ENCODE data around the gene NFAM1.

Gene NFAM1

GRCh38 chr22:42432020-42432596 is at the start of gene NFAM1:
NFAM1 (minus strand) TSS chr22:42432403; CDS start chr22:42432357, 46 bp downstream.
- Mint-ChIP-seq H3K36me3 (no peaks in the 10 kb centered on the region), H3K27ac (no peak within 1 kb of the TSS), H3K4me1 (peaks cover 6 to 21% of the 10 kb centered on the region in 2 donors), H3K9me3 (no peaks in the 10 kb centered on the region), H3K27me3 (peaks cover 68 to 92% of the 10 kb centered on the region in 2 donors), H3K4me3 (peak within 1 kb of the TSS; percentile 45 to 69)
- DNase-seq (peak; percentile 10), ATAC-seq (replicated peaks) (peak; percentile 72 to 77)

DNA sequence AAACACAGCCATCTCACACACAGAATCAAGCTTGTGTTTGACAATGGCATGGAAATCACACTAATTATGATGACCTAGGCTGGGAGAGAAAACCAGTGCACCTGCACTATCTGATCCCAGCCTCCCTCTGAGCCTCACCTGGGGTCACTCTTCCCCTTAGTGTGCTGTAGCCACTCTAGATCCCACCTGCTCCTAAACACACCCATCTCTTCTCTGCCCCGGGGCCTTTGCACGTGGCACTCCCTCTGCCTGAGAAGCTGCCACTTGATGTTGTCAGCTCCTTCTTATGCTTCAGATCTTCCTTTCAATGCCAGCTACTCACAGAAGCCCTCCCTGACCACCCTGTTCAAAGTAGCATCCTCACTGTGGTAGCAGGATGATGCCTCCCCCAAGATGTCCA is 42.9 kb upstream of the NFAM1 start:
- Mint-ChIP-seq H3K9me3 (no peaks in the 10 kb centered on the region), H3K4me3 (no peak overlapping the region), H3K36me3 (no peaks in the 10 kb centered on the region), H3K27ac (no peak overlapping the region), H3K4me1 (peaks cover 7% of the 10 kb centered on the region in 2 donors), H3K27me3 (peaks cover 14 to 25% of the 10 kb centered on the region in 2 donors)
- no peak for DNase-seq
- no peak for ATAC-seq (replicated peaks)

DNA sequence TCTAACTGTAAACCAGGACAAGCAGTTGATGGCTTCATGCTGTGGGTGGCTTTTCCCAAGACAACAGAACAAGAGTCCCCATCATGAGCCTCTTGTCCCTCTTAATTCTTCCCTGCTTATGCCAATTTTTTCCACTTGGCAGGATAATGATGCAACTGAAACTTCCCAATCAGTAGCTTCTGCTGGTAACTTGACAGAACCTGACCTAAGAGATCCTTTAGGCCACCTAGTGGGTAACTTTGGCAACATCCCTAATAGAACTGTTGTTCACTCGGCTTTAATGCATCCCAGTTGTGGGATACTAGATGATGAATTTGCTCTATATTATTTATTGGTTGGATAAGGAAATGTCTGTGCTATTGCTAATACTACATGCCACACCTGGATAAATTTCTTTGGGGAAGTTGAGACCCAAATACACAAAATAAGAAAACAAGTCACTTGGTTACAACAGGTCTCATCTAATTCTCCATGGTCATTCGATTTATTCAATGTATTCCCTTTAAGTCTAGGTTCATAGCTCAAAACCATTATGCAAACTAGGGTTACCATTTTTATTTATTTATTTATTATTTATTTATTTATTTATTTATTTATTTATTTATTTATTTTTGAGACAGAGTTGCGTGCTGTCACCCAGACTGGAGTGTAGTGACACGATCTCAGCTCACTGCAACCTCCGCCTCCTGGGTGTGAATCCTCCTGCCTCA is 41.4 kb upstream of the NFAM1 start:
- H3K4me3 Mint-ChIP-seq: no peak overlapping the region
- H3K27ac Mint-ChIP-seq: no peak overlapping the region
- no peaks in the 10 kb centered on the region for H3K9me3 Mint-ChIP-seq
- peaks cover 15 to 27% of the 10 kb centered on the region in 2 donors for H3K27me3 Mint-ChIP-seq
- DNase-seq: no peak
- no peaks in the 10 kb centered on the region for H3K36me3 Mint-ChIP-seq
- ATAC-seq (replicated peaks): peak; percentile 68 to 74
- peaks cover 2 to 5% of the 10 kb centered on the region in 2 donors for H3K4me1 Mint-ChIP-seq

- H3K9me3 Mint-ChIP-seq: no peaks in the 10 kb centered on the region
- H3K4me1 Mint-ChIP-seq: no peaks in the 10 kb centered on the region
- ATAC-seq (replicated peaks) (no peak), DNase-seq (no peak)
- H3K4me3 Mint-ChIP-seq: no peak overlapping the region
- H3K27ac Mint-ChIP-seq: no peak overlapping the region
- peaks cover 19 to 32% of the 10 kb centered on the region in 2 donors for H3K27me3 Mint-ChIP-seq
- H3K36me3 Mint-ChIP-seq: no peaks in the 10 kb centered on the region
Observed at GRCh38 chr22:42472671-42473070, 40.5 kb upstream of the NFAM1 start.

DNA sequence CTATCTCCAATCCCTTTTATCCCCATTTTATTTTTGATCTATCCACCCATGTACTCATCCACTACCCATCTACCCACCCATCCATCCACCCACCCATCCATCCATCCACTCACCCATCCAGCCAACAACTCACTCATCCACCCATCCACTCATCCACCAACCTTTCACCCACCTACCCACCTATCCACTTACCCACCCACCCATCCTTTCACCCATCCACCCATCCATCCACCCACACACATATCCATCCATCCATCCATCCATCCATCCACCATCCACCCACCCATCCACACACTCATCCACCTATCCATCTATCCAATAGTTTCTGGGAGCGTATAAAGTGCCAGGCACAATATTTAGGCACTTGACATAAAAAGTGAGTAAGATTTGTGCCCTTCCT is 39.2 kb upstream of the NFAM1 start:
- no peaks in the 10 kb centered on the region for H3K4me1 Mint-ChIP-seq
- no peak for ATAC-seq (replicated peaks)
- no peak for DNase-seq
- no peaks in the 10 kb centered on the region for H3K36me3 Mint-ChIP-seq
- no peak overlapping the region for H3K4me3 Mint-ChIP-seq
- H3K9me3 Mint-ChIP-seq: no peaks in the 10 kb centered on the region
- H3K27ac Mint-ChIP-seq: peak overlapping the region; percentile 59
- H3K27me3 Mint-ChIP-seq: peaks cover 19 to 32% of the 10 kb centered on the region in 2 donors

DNA sequence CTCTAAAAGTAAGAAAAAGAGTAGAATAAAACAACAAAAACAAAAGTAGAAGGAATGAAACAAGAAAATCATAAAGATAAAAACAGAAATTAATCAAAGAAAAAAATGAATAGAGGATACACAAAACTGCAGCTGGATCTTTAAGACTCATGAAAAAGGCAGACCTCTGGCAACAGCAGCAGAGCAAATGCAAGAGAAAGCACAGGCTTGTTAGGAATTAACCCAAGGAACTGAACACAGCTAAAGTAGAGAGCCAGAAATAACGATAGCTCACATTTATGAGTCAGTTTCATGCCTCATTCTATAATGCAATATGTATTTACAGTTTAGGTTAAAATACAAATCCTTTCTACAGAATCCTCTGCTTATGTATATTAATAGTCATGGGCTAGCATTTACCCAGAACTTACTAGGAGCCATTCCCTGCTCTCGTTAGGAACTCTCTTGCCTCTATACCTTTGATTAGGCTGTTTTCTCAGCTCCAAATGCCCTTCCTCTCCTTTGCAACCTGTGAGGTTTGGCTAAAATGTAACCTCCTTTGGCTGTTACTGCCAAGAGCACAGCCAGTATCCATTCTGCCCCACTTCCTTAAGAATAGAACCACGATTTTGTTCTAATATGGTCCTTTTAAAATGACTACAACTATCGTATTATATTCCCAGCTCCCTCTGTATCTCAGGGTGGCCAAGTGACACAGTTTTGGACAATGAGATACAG is 38.3 kb upstream of the NFAM1 start:
- no peak for DNase-seq
- H3K27me3 Mint-ChIP-seq: peaks cover 19 to 32% of the 10 kb centered on the region in 2 donors
- H3K36me3 Mint-ChIP-seq: no peaks in the 10 kb centered on the region
- H3K4me3 Mint-ChIP-seq: no peak overlapping the region
- no peak overlapping the region for H3K27ac Mint-ChIP-seq
- H3K4me1 Mint-ChIP-seq: no peaks in the 10 kb centered on the region
- ATAC-seq (replicated peaks): no peak
- H3K9me3 Mint-ChIP-seq: no peaks in the 10 kb centered on the region

DNA sequence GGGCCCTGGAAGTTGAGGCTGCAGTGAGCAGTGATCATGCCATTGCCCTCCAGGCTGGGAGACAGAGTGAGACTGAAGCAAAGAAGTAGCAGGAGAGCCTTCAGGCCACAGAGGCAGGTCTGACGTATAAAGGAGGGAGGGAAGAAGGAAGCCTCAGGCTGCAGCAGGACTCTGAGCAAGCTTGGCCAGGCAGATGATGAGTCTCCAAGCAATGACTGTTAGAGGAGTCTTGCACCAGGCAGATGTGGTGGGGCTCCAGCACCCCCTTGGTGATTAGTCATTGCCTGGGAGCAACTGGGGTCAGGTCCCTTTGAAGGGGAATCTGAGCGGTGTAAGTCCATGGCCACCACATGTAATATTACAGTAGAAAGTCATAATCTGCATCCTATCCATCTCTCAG is 36.6 kb upstream of the NFAM1 start:
- Mint-ChIP-seq H3K27ac (no peak overlapping the region), H3K4me1 (no peaks in the 10 kb centered on the region), H3K4me3 (no peak overlapping the region), H3K9me3 (no peaks in the 10 kb centered on the region), H3K36me3 (no peaks in the 10 kb centered on the region), H3K27me3 (peaks cover 15 to 24% of the 10 kb centered on the region in 2 donors)
- ATAC-seq (replicated peaks) (no peak), DNase-seq (no peak)

DNA sequence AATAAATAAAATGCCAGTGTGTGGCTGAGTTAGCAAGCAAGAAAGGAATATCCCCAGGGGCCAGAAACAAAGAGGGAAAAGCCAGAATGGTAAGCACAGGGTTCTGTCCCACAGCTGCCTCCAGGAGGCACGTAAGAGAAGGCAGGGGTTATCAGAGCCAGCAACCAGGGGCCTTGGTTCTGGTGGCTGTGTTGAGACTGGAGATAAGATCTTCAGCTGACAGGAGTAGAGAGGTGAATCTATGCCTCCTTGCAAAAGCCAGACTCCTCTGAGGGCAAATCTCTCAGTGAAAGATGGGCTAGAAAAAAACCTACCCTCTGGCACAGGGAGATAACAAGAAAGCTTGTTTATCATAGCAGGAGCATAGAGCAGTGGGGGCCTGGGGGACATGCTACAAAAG is 29.8 kb upstream of the NFAM1 start:
- Mint-ChIP-seq H3K27ac (no peak overlapping the region), H3K4me3 (no peak overlapping the region), H3K27me3 (peaks cover 26 to 39% of the 10 kb centered on the region in 2 donors), H3K9me3 (no peaks in the 10 kb centered on the region), H3K36me3 (no peaks in the 10 kb centered on the region), H3K4me1 (peaks cover 3 to 5% of the 10 kb centered on the region in 2 donors)
- DNase-seq (no peak), ATAC-seq (replicated peaks) (no peak)

DNA sequence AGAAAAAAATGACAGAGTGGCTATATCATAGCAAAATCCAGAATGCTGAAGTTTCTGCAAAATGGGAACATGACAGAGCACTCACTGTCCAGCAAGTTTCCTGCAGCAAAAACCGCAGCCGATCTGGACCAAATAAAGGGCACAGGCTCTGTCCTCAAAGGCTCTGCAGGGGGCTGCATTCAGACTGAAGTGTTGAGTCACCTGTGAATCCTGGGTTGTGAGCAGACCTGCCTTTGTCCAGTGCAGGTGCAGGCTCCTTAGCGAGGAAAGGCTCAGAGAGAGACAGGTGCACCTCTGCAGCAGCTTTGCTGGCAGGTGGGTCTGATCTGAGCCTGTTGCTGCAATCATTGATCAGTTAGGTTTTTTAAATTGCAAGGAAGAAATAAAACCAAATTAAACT is 29.3 kb upstream of the NFAM1 start:
- H3K27me3 Mint-ChIP-seq: peaks cover 26 to 42% of the 10 kb centered on the region in 2 donors
- H3K4me3 Mint-ChIP-seq: no peak overlapping the region
- H3K36me3 Mint-ChIP-seq: no peaks in the 10 kb centered on the region
- peaks cover 3 to 5% of the 10 kb centered on the region in 2 donors for H3K4me1 Mint-ChIP-seq
- no peaks in the 10 kb centered on the region for H3K9me3 Mint-ChIP-seq
- H3K27ac Mint-ChIP-seq: no peak overlapping the region
- ATAC-seq (replicated peaks) (no peak), DNase-seq (no peak)

GRCh38 chr22:42459287-42460063 is 27.3 kb upstream of the NFAM1 start:
- H3K27me3 Mint-ChIP-seq: peaks cover 26 to 50% of the 10 kb centered on the region in 2 donors
- no peak overlapping the region for H3K27ac Mint-ChIP-seq

DNA sequence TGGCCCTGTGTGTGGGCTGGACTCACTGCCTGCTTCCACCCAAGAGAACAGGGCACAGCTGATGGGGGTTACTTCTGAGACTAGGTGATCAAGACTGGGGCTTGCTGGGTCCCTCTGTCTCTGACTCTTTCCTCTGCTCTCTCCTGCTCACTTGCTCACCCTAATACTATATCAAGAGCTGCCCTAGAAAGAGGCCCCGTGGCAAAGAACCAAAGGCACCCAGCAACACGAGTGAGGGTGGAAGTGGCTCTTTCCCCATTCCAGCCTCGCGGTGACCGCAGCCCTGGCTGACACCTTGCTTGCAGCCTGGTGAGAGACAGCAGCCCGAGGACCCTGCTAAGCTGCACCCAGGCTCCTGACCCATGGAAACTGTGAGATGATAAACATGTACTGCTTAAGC is 20.7 kb upstream of the NFAM1 start:
- Mint-ChIP-seq H3K27ac (no peak overlapping the region), H3K9me3 (no peaks in the 10 kb centered on the region), H3K27me3 (peaks cover 15 to 17% of the 10 kb centered on the region in 2 donors), H3K4me3 (no peak overlapping the region), H3K4me1 (peaks cover under 1 to 2% of the 10 kb centered on the region in 2 donors), H3K36me3 (no peaks in the 10 kb centered on the region)
- ATAC-seq (replicated peaks) (no peak), DNase-seq (no peak)

More at GRCh38 chr22:42459287-42460063, 27.3 kb upstream of the NFAM1 start:
- H3K9me3 Mint-ChIP-seq: no peaks in the 10 kb centered on the region
- no peak overlapping the region for H3K4me3 Mint-ChIP-seq
- no peaks in the 10 kb centered on the region for H3K36me3 Mint-ChIP-seq
- DNase-seq (no peak), ATAC-seq (replicated peaks) (no peak)
- H3K4me1 Mint-ChIP-seq: peaks cover 3 to 5% of the 10 kb centered on the region in 2 donors

DNA sequence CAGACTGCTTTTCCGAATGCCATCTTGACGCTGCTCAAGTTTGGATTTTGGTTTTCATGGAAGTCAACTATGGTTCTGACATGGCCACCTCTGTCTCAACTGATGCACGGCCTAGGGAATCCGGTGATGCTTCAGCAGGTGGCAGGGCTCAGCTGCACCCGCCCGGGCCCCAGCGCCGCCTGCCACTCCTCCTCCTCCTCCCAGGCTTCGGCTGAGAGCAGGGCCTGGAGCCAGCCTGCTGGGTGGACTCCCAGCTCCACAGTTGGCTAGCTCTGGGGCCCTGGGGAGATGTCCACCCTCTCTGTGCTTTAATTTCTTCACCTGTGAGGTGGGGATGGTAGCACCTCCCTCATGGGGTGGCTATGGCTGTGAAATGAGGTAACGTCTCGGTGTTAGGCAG is 20.3 kb upstream of the NFAM1 start:
- DNase-seq (no peak), ATAC-seq (replicated peaks) (no peak)
- no peaks in the 10 kb centered on the region for H3K36me3 Mint-ChIP-seq
- no peak overlapping the region for H3K27ac Mint-ChIP-seq
- no peaks in the 10 kb centered on the region for H3K9me3 Mint-ChIP-seq
- H3K27me3 Mint-ChIP-seq: peaks cover 15 to 17% of the 10 kb centered on the region in 2 donors
- no peaks in the 10 kb centered on the region for H3K4me1 Mint-ChIP-seq
- H3K4me3 Mint-ChIP-seq: no peak overlapping the region

DNA sequence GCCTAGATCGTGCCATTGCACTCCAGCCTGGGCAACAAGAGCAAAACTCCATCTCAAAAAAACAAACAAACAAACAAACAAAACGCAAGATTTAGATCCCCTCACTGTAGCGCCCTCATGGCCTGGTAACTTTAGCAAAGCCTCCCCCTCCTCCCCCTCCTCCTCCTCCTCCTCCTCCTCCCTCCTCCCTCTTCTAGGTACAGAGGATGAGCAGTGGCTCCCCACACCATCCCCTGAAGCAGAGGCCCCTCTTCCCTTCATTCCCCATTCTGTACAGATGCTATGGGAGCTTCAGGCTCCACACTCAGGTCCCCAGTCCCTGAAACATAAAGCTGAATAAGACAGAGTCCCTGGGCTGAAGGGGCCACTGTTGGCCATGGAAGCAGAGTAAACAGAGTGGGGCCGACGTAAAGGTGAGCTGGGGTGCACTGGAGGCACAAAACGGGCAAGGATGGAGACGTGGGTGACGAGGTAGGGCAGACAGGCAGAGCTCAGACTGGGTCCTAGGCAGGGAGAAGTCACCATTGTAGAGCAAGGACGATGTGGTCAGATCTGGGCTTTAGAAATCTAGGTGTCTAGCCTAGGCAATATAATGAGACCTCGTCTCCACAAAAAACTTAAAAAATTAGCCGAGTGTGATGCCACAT is 19.4 kb upstream of the NFAM1 start:
- Mint-ChIP-seq H3K27me3 (peaks cover 15 to 19% of the 10 kb centered on the region in 2 donors), H3K36me3 (no peaks in the 10 kb centered on the region), H3K27ac (no peak overlapping the region), H3K4me1 (no peaks in the 10 kb centered on the region), H3K9me3 (no peaks in the 10 kb centered on the region), H3K4me3 (no peak overlapping the region)
- DNase-seq (no peak), ATAC-seq (replicated peaks) (no peak)

- Mint-ChIP-seq H3K36me3 (no peaks in the 10 kb centered on the region), H3K4me3 (no peak overlapping the region), H3K27me3 (peaks cover 18 to 21% of the 10 kb centered on the region in 2 donors), H3K4me1 (no peaks in the 10 kb centered on the region), H3K27ac (no peak overlapping the region), H3K9me3 (no peaks in the 10 kb centered on the region)
- DNase-seq (no peak), ATAC-seq (replicated peaks) (no peak)
Observed at GRCh38 chr22:42450862-42451261, 18.7 kb upstream of the NFAM1 start.

Data from stimulated activated naive B cell treated with anti-CD40 and anti-IgM and Interleukin-4, amounts not matched to agents 10 μg/mL and 1 μg/mL and 100 μg/mL, for 72 hours (primary cell).